Activated B cell treated with CpG ODN at 0.5 μM for 24 hours (primary cell): Measurements from ENCODE around the gene KLHL8. TPM values are rescaled to one million over a fixed set of nuclear protein-coding genes. Genes with fewer than 3 reads are reported as not detected.

Experiments
- ATAC-seq: fragments of 200-7000 bp; cut with Tn5 transposase; one replicate; pipeline ENCODE4 v1.10.0; 2021; ENCODE audit warnings: low read depth, mild to moderate bottlenecking, moderate library complexity
- CTCF ChIA-PET: fragments of 350-600 bp; sonication (Branson Sonifier 250); formaldehyde crosslinking; loops from one replicate; lab custom pipeline; 2021; ENCODE audit warnings: antibody characterized with exemption; lab: Charles Lee
- POLR2A ChIA-PET: fragments of 350-600 bp; sonication (Branson Sonifier 250); formaldehyde crosslinking; loops from one replicate; lab custom pipeline; 2021; ENCODE audit warnings: antibody characterized with exemption; lab: Charles Lee
- DNase-seq: peaks from one replicate; pipeline ENCODE4 v3.0.0; 2022
- H3K27ac Mint-ChIP-seq: one replicate; pipeline ENCODE4 v1.8.0; 2020; ENCODE audit warnings: mixed read lengths
- H3K27me3 Mint-ChIP-seq: one replicate; pipeline ENCODE4 v1.8.0; 2021; ENCODE audit warnings: mixed read lengths
- H3K36me3 Mint-ChIP-seq: one replicate; pipeline ENCODE4 v1.8.0; 2021; ENCODE audit warnings: low read depth, mixed read lengths
- H3K4me1 Mint-ChIP-seq: one replicate; pipeline ENCODE4 v1.8.0; 2021; ENCODE audit warnings: mixed read lengths
- H3K4me3 Mint-ChIP-seq: one replicate; pipeline ENCODE4 v1.8.0; 2020; ENCODE audit warnings: mild to moderate bottlenecking, mixed read lengths
- H3K9me3 Mint-ChIP-seq: one replicate; pipeline ENCODE4 v1.8.0; 2020; ENCODE audit warnings: mixed read lengths
- CTCF ChIP-seq: fragments of 200-600 bp; IDR thresholded peaks from one replicate; pipeline ENCODE4 v1.8.0; 2022; ENCODE audit warnings: antibody characterized with exemption, mild to moderate bottlenecking
- intact Hi-C: fragments of 100-400 bp; cut with micrococcal nuclease; formaldehyde crosslinking; loops from one replicate; pipeline ENCODE4 v1.15.1; 2024
- total RNA-seq: library from RNA; stranded (reverse); gene quantifications from 2 replicates; pipeline ENCODE4 v1.2.3, GENCODE V29; 2022

KLHL8 gene
- total RNA-seq, 1 donor from 2014 or later = 12.6 TPM

GRCh38 chr4:87120411-87121162 is 99.8 kb downstream of the KLHL8 start:
- no peaks in the 10 kb centered on the region for H3K9me3 Mint-ChIP-seq
- intact Hi-C loops = no loop called here
- H3K36me3 Mint-ChIP-seq = peaks cover 73% of the 10 kb centered on the region
- no peak for TF ChIP-seq CTCF
- ATAC-seq = no peak
- ChIA-PET POLR2A (no interaction called here), CTCF (no interaction called here)
- DNase-seq = no peak
- no peak overlapping the region for H3K27ac Mint-ChIP-seq
- no peaks in the 10 kb centered on the region for H3K27me3 Mint-ChIP-seq
- no peak overlapping the region for H3K4me3 Mint-ChIP-seq
- peaks cover 30% of the 10 kb centered on the region for H3K4me1 Mint-ChIP-seq

- POLR2A ChIA-PET = no interaction called here
- no peak for ATAC-seq
- Mint-ChIP-seq H3K27ac (no peak overlapping the region), H3K27me3 (no peaks in the 10 kb centered on the region), H3K36me3 (peaks cover 73% of the 10 kb centered on the region), H3K4me3 (no peak overlapping the region), H3K9me3 (no peaks in the 10 kb centered on the region), H3K4me1 (peaks cover 30% of the 10 kb centered on the region)
- CTCF ChIA-PET = interaction anchor here (0.7 kb wide), 1 partner anchor 918 kb away, joined by 3 read pairs; no protein-coding TSS in a partner anchor
- no peak for TF ChIP-seq CTCF
- intact Hi-C loops = no loop called here
- no peak for DNase-seq
These were observed 100.4 kb downstream of the KLHL8 start for GRCh38 chr4:87120010-87120409.

- Mint-ChIP-seq H3K27me3 (no peaks in the 10 kb centered on the region), H3K9me3 (no peaks in the 10 kb centered on the region), H3K27ac (no peak overlapping the region), H3K4me1 (peaks cover 30% of the 10 kb centered on the region), H3K4me3 (no peak overlapping the region), H3K36me3 (peaks cover 74% of the 10 kb centered on the region)
- intact Hi-C loops = no loop called here
- DNase-seq (no peak), ATAC-seq (no peak)
- POLR2A ChIA-PET = no interaction called here
- CTCF ChIA-PET = interaction anchor here (1.1 to 1.2 kb wide), 2 partner anchors 32 to 196 kb away, joined by 3 to 4 read pairs; no protein-coding TSS in a partner anchor
- no peak for TF ChIP-seq CTCF
These were observed 101.6 kb downstream of the KLHL8 start for GRCh38 chr4:87118826-87119225.

GRCh38 chr4:87118421-87118820 is 102.0 kb downstream of the KLHL8 start:
- POLR2A ChIA-PET = no interaction called here
- CTCF ChIA-PET = interaction anchor here (1.1 to 1.2 kb wide), 2 partner anchors 32 to 196 kb away, joined by 3 to 4 read pairs; no protein-coding TSS in a partner anchor
- DNase-seq = no peak
- no peak overlapping the region for H3K4me3 Mint-ChIP-seq
- TF ChIP-seq CTCF = no peak
- H3K27me3 Mint-ChIP-seq = no peaks in the 10 kb centered on the region
- intact Hi-C loops = no loop called here
- no peak overlapping the region for H3K27ac Mint-ChIP-seq
- H3K4me1 Mint-ChIP-seq = peaks cover 30% of the 10 kb centered on the region
- peaks cover 74% of the 10 kb centered on the region for H3K36me3 Mint-ChIP-seq
- H3K9me3 Mint-ChIP-seq = no peaks in the 10 kb centered on the region
- ATAC-seq = no peak

GRCh38 chr4:87117732-87118075 is 102.7 kb downstream of the KLHL8 start:
- no peak overlapping the region for H3K27ac Mint-ChIP-seq
- POLR2A ChIA-PET = no interaction called here
- H3K36me3 Mint-ChIP-seq = peaks cover 79% of the 10 kb centered on the region

More at GRCh38 chr4:87117732-87118075, 102.7 kb downstream of the KLHL8 start:
- Mint-ChIP-seq H3K9me3 (no peaks in the 10 kb centered on the region), H3K4me3 (no peak overlapping the region), H3K4me1 (peaks cover 30% of the 10 kb centered on the region), H3K27me3 (no peaks in the 10 kb centered on the region)
- ATAC-seq (no peak), DNase-seq (no peak)
- no peak for TF ChIP-seq CTCF
- CTCF ChIA-PET = interaction anchor here (1.2 kb wide), 1 partner anchor 195 kb away, joined by 4 read pairs; no protein-coding TSS in a partner anchor
- intact Hi-C loops = no loop called here
